K562 (cell line): ENCODE data around the gene MYO3B. TPM values are rescaled to one million over a fixed set of nuclear protein-coding genes. Genes with fewer than 3 reads are reported as not detected.

Source experiments
- ATAC-seq: fragments of 200-7000 bp; cut with Tn5 transposase; 3 replicates; pipeline ENCODE4 v1.9.1; 2020; ENCODE audit warnings: moderate library complexity
- BruUV-seq: library from RNA; stranded (reverse); fragments of 400-500 nt; replicated peaks from 2 replicates; lab custom pipeline; 2021; lab: Mats Ljungman, UMichigan
- CTCF ChIA-PET: fragments of 300-600 bp; formaldehyde crosslinking; extraction: SDS; loops from one replicate; lab custom pipeline; 2021; ENCODE audit warnings: low intra/inter-chr PET ratio; lab: Yijun Ruan, JAX
- POLR2A ChIA-PET: fragments of 300-600, 350-650 bp; sonication (Branson Sonifier 250); formaldehyde crosslinking; extraction: SDS; loops from one replicate; lab custom pipeline; 2021; ENCODE audit warnings: antibody characterized with exemption, inconsistent platforms; lab: Yijun Ruan, JAX
- DNase-seq, 4 experiments: peaks; one replicate each; pipeline versions ENCODE4 v3.0.0 to v3.0.0-alpha.2; 2011 to 2018; ENCODE audit warnings: low spot score in 3 of 4, mixed read lengths in 3 of 4; ENCODE audit errors: extremely low read depth in 1 of 4
- FAIRE-seq: peaks from 2 replicates; lab custom pipeline; 2011; peaks lifted over from hg19 to GRCh38; lab: Jason Lieb, UNC
- H2AFZ ChIP-seq: 2 replicates; pipeline ENCODE4 v1.6.0; 2011; ENCODE audit warnings: low read depth, low read length, control low read depth, inconsistent platforms
- H3K27ac ChIP-seq: fragments of 200-600 bp; 3 replicates; pipeline ENCODE4 v1.8.0; 2011; ENCODE audit warnings: low read depth, mild to moderate bottlenecking, control low read depth, inconsistent platforms, low read length, moderate library complexity, mixed read lengths; ENCODE audit errors: extremely low read depth
- H3K27me3 ChIP-seq, 2 experiments: fragments of 300-600 bp in 1 of 2; 2 replicates in 1 of 2; 3 replicates in 1 of 2; pipeline versions ENCODE4 v1.6.0 to v1.8.0; 2011; ENCODE audit warnings: inconsistent platforms in 2 of 2, low read length in 2 of 2, mild to moderate bottlenecking in 1 of 2, mixed read lengths in 1 of 2, moderate library complexity in 1 of 2; ENCODE audit not compliant: control insufficient read depth in 2 of 2, insufficient read depth in 2 of 2
- H3K36me3 ChIP-seq: fragments of 300-600 bp; 3 replicates; pipeline ENCODE4 v1.8.0; 2011; ENCODE audit warnings: mild to moderate bottlenecking, low read length, inconsistent platforms; ENCODE audit not compliant: control insufficient read depth, insufficient read depth
- H3K4me1 ChIP-seq, 2 experiments: fragments of 200-600 bp in 1 of 2; replicated peaks in 1 of 2; 2 replicates in 1 of 2; 3 replicates in 1 of 2; pipeline versions ENCODE4 v1.5.1 to v1.8.0; 2011; ENCODE audit warnings: inconsistent platforms in 2 of 2, low read length in 2 of 2, mild to moderate bottlenecking in 1 of 2, mixed read lengths in 1 of 2, moderate library complexity in 1 of 2; ENCODE audit not compliant: control insufficient read depth in 2 of 2, insufficient read depth in 2 of 2
- H3K4me2 ChIP-seq: 2 replicates; pipeline ENCODE4 v1.6.1; 2011; ENCODE audit warnings: low read length, control low read depth, inconsistent platforms, mixed read lengths; ENCODE audit not compliant: insufficient read depth
- H3K4me3 ChIP-seq: fragments of 200-600 bp; sonication (generic), shearing (Covaris generic); 2 replicates; pipeline ENCODE4 v1.5.1; 2016; ENCODE audit warnings: control low read depth, inconsistent platforms
- H3K79me2 ChIP-seq: fragments of 200-600 bp; 3 replicates; pipeline ENCODE4 v1.8.0; 2011; ENCODE audit warnings: low read length, inconsistent platforms; ENCODE audit not compliant: control insufficient read depth, insufficient read depth
- H3K9ac ChIP-seq, 2 experiments: 2 replicates each; pipeline versions ENCODE4 v1.6.0 to v1.6.1; 2011; ENCODE audit warnings: low read depth in 2 of 2, low read length in 2 of 2, control low read depth in 1 of 2, inconsistent platforms in 1 of 2, mild to moderate bottlenecking in 1 of 2, mixed read lengths in 1 of 2; ENCODE audit not compliant: insufficient read depth in 1 of 2
- H3K9me1 ChIP-seq: one replicate; pipeline ENCODE4 v1.6.0; 2011; ENCODE audit warnings: inconsistent platforms, mild to moderate bottlenecking, low read length, moderate library complexity; ENCODE audit not compliant: control insufficient read depth, insufficient read depth
- H3K9me3 ChIP-seq: replicated peaks from 2 replicates; pipeline ENCODE4 v1.5.1; 2011; ENCODE audit warnings: low read depth, low read length, inconsistent platforms; ENCODE audit not compliant: control insufficient read depth, insufficient read depth
- H4K20me1 ChIP-seq: replicated peaks from 2 replicates; pipeline ENCODE4 v1.6.1; 2011; ENCODE audit warnings: low read length, inconsistent platforms, mixed read lengths; ENCODE audit not compliant: control insufficient read depth, insufficient read depth
- ESRRA ChIP-seq: fragments of 450-650 bp; IDR thresholded peaks from 2 replicates; pipeline ENCODE4 v1.6.1; 2014; ENCODE audit warnings: low read depth, mild to moderate bottlenecking, moderate library complexity, borderline replicate concordance
- PHTF2 ChIP-seq: fragments of 250-450 bp; sonication (Bioruptor Pico); IDR thresholded peaks from 2 replicates; pipeline ENCODE4 v1.5.0; 2021; ENCODE audit warnings: mild to moderate bottlenecking
- POLR2H ChIP-seq: IDR thresholded peaks from 2 replicates; pipeline ENCODE4 v1.6.1; 2016; ENCODE audit warnings: missing genetic modification characterization, low read depth, mild to moderate bottlenecking, control low read depth, missing compliant biosample characterization, moderate library complexity
- RAD21 ChIP-seq, 2 experiments: fragments of 250-450 bp in 1 of 2; fragments of 450-650 bp in 1 of 2; sonication (Bioruptor Pico) in 1 of 2; formaldehyde crosslinking in 1 of 2; IDR thresholded peaks in 1 of 2; conservative IDR thresholded peaks in 1 of 2; 2 replicates each; pipeline versions ENCODE4 v1.4.0 to v1.8.0; 2020 to 2022; ENCODE audit warnings: mild to moderate bottlenecking in 2 of 2, moderate library complexity in 1 of 2
- SMAD3 ChIP-seq: fragments of 450-650 bp; formaldehyde crosslinking; conservative IDR thresholded peaks from 2 replicates; pipeline ENCODE4 v1.4.0; 2020; ENCODE audit warnings: mild to moderate bottlenecking
- SMARCA4 ChIP-seq: fragments of 450-650 bp; IDR thresholded peaks from 2 replicates; pipeline ENCODE4 v1.6.1; 2016
- TCFL5 ChIP-seq: fragments of 250-450 bp; sonication (Bioruptor Pico); conservative IDR thresholded peaks from 2 replicates; pipeline ENCODE4 v1.6.1; 2021; ENCODE audit warnings: mild to moderate bottlenecking, moderate library complexity, matching md5 sums
- VEZF1 ChIP-seq: fragments of 200-800 bp; sonication (Bioruptor generic); IDR thresholded peaks from 2 replicates; pipeline ENCODE4 v1.6.1; 2017; ENCODE audit warnings: missing genetic modification characterization, missing compliant biosample characterization
- ZNF511 ChIP-seq: sonication (generic); formaldehyde crosslinking; IDR thresholded peaks from 2 replicates; pipeline ENCODE4 v1.8.0; 2022; ENCODE audit warnings: mild to moderate bottlenecking, missing genetic modification reagents
- WGBS: fragments of 100-300 bp; shearing (Covaris generic); methylation state at CpG from one replicate; pipeline ENCODE4 v1.1.6; 2016; ENCODE audit warnings: low coverage, mixed read lengths; ENCODE audit not compliant: insufficient coverage; ENCODE audit errors: missing lambda C conversion rate; 5-methylcytosine and 5-hydroxymethylcytosine counted together
- in situ Hi-C: fragments of 300-500 bp; cut with MboI; formaldehyde crosslinking; loops from 4 replicates; pipeline ENCODE4 v1.15.0; 2018; ENCODE audit warnings: inconsistent platforms, mixed read lengths
- intact Hi-C: fragments of 100-400 bp; cut with micrococcal nuclease; formaldehyde crosslinking; loops from 2 replicates; pipeline ENCODE4 v1.14.2; 2022
- polyA plus RNA-seq, 8 experiments: library from polyadenylated mRNA; depleted of rRNA in 4 of 8; stranded (reverse) in 5 of 8; unstranded in 3 of 8; fragments of >200 nt; fragmentation: Nextera tagmentation in 2 of 8; fragmentation: Illumina TruSeq in 1 of 8; extraction: Ambion mirVana in 2 of 8; extraction: Trizol in 1 of 8; gene quantifications; 2 replicates each; pipeline versions ENCODE4 v1.2.1 to v1.2.3, GENCODE V29; 2011 to 2014; ENCODE audit warnings: inconsistent platforms in 1 of 8, missing spikeins in 1 of 8
- total RNA-seq, 7 experiments: library from RNA; depleted of rRNA in 6 of 7; stranded (reverse); fragments of >200 nt in 6 of 7; fragmentation: Illumina TruSeq in 2 of 7; extraction: Trizol in 2 of 7; gene quantifications; 2 replicates each; pipeline versions ENCODE4 v1.2.1 to v1.2.3, GENCODE V29; 2011 to 2021; ENCODE audit warnings: low replicate concordance in 1 of 7
- TF ChIP-seq, protein P1 (sequence below), 2 experiments: IDR thresholded peaks in 1 of 2; conservative IDR thresholded peaks in 1 of 2; 2 replicates each; pipeline ENCODE4 v1.6.1; 2016; ENCODE audit warnings: low read depth in 2 of 2, mild to moderate bottlenecking in 1 of 2, missing compliant biosample characterization in 1 of 2, missing genetic modification characterization in 1 of 2, moderate library complexity in 1 of 2

Gene MYO3B
- total and polyA plus RNA-seq, 9 of the 15 experiments (the other 6 are each of a cell fraction or from before 2014, with no cell fraction given) = 2.7 to 6.5 (median 3.6) TPM

- TF ChIP-seq ZNF511 (CRISPR knock-in tag) (no peak), PHTF2 (CRISPR knock-in tag) (no peak), SMARCA4 (no peak), SMAD3 (CRISPR knock-in tag) (no peak)
- ATAC-seq = no peak
- Histone ChIP-seq H3K27me3 (no peaks in the 10 kb centered on the region), H3K27ac (no peak overlapping the region), H2AFZ (peak overlapping the region; percentile 35; the same call in 1 of the 2 replicates), H4K20me1 (no peaks in the 10 kb centered on the region), H3K9me1 (no peaks in the 10 kb centered on the region), H3K9ac (no peak overlapping the region), H3K79me2 (no peaks in the 10 kb centered on the region), H3K36me3 (no peaks in the 10 kb centered on the region), H3K4me1 (peaks cover 0 to 4% of the 10 kb centered on the region in 2 experiments; a peak in 1 of 5 replicates), H3K4me2 (no peak overlapping the region), H3K9me3 (no peaks in the 10 kb centered on the region), H3K4me3 (no peak overlapping the region)
- WGBS = 29% methylated on average over 3 of the region's 3 CpGs
- BruUV-seq = no TSS peak
- CTCF ChIA-PET = no interaction called here
- FAIRE-seq = no peak
- in situ Hi-C loops (no loop called here), intact Hi-C loops (no loop called here)
- DNase-seq = no peak
- POLR2A ChIA-PET = interaction anchor here (1.0 to 1.9 kb wide), 4 partner anchors 8 to 214 kb away, joined by 3 to 4 read pairs (median 4); no protein-coding TSS in a partner anchor
These were observed 50.5 kb downstream of the MYO3B start for GRCh38 chr2:170228429-170228828.

DNA sequence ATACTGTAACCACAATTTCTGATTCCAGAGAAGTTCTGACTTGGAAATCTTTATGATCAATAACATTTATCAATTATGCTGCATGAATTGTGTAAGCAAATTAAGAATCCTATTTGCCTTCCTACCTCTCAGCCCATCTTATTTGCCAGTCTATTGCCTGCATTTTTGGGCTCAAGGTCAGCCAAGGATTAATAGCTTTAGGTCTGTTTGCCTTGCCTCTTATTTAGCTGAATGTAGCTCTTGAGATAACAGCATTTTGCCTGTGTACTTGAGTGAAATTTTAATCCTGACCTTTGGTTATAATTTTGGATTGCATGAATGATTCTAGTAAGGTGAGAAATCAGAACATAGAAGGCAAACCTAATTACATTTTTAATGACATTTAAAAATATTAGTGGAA lies 51.2 kb downstream of the MYO3B start:
- CTCF ChIA-PET = no interaction called here
- no peak for DNase-seq
- intact Hi-C loops (no loop called here), in situ Hi-C loops (no loop called here)
- no peak for FAIRE-seq
- TF ChIP-seq RAD21 (CRISPR knock-in tag; conservative IDR thresholded peaks at IDR 0.05 in 1 of 2, IDR thresholded peaks at IDR 0.05 in 1 of 2) (0 out of 4 replicates have a peak, but pooled peaks of 1 of the 2 experiments have one; percentile 9), VEZF1 (CRISPR knock-in tag) (no peak), POLR2H (peak; percentile 44; the same call in 1 of the 2 replicates), TCFL5 (CRISPR knock-in tag) (no peak), ESRRA (peak; percentile 79)
- TF ChIP-seq, protein P1, sequence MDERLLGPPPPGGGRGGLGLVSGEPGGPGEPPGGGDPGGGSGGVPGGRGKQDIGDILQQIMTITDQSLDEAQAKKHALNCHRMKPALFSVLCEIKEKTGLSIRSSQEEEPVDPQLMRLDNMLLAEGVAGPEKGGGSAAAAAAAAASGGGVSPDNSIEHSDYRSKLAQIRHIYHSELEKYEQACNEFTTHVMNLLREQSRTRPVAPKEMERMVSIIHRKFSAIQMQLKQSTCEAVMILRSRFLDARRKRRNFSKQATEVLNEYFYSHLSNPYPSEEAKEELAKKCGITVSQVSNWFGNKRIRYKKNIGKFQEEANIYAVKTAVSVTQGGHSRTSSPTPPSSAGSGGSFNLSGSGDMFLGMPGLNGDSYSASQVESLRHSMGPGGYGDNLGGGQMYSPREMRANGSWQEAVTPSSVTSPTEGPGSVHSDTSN (CRISPR knock-in tag; IDR thresholded peaks at IDR 0.05; ENCODE audit: low read depth) = no peak
- TF ChIP-seq, protein P1 (tag; conservative IDR thresholded peaks at IDR 0.05; ENCODE audit: low read depth) = 0 out of 2 replicates have a peak, but pooled peaks have one; percentile 2
- TF ChIP-seq, all 486 proteins: peak for 4
- no peaks in the 10 kb centered on the region for H3K9me1 ChIP-seq
- ATAC-seq = no peak
- H3K4me3 ChIP-seq = no peak overlapping the region
- BruUV-seq = no TSS peak
- H4K20me1 ChIP-seq = no peaks in the 10 kb centered on the region
- POLR2A ChIA-PET = interaction anchor here (1.0 to 1.9 kb wide), 4 partner anchors 9 to 215 kb away, joined by 3 to 4 read pairs (median 4); no protein-coding TSS in a partner anchor
- H3K79me2 ChIP-seq = no peaks in the 10 kb centered on the region
- H3K9me3 ChIP-seq = no peaks in the 10 kb centered on the region
- peaks cover 0 to 4% of the 10 kb centered on the region in 2 experiments; a peak in 1 of 5 replicates for H3K4me1 ChIP-seq
- H3K9ac ChIP-seq = no peak overlapping the region
- no peak overlapping the region for H3K27ac ChIP-seq
- H3K4me2 ChIP-seq = no peak overlapping the region
- H3K36me3 ChIP-seq = no peaks in the 10 kb centered on the region
- no peak overlapping the region for H2AFZ ChIP-seq
- no peaks in the 10 kb centered on the region for H3K27me3 ChIP-seq
